ENCODE measurements around the gene FOXK2. TPM values are rescaled to one million over a fixed set of nuclear protein-coding genes. Genes with fewer than 3 reads are reported as not detected.
"Not testable (repeated sequence)": the region's sequence is repeated elsewhere in the genome, so short reads cannot be mapped to it uniquely, and the experiment has no call there.

FOXK2 gene
- total RNA-seq, 1 experiment from 2014 or later = 78.9 TPM

DNA sequence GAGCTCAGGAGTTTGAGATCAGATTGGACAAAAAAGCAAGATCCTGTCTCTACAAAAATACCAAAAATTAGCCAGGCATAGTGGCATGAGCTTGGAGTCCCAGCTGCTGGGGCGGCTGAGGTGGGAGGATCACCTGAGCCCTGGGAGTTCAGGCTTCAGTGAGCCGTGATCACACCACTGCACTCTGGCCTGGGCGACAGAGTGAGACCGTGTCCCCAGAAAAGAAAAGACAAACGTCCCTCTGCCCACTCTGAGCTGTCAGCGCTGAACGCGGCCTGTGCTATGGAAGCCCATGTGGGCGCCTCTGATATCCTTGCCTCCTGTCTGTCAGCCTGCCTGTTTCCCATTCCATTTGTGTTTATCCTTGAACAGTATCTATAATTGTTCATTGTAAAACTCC, 50.7 kb downstream of the FOXK2 start:
- Histone ChIP-seq H3K27ac (no peak overlapping the region), H3K27me3 (ENCODE audit: insufficient read depth, low read depth) (no peaks in the 10 kb centered on the region), H3K36me3 (ENCODE audit: low read depth) (no peaks in the 10 kb centered on the region; the same call in 1 of the 2 replicates), H3K9me3 (ENCODE audit: insufficient read depth, low read depth) (no peaks in the 10 kb centered on the region), H3K4me1 (replicated peaks; ENCODE audit: insufficient read depth) (0 out of 2 replicates have a peak, but pooled peaks cover 5% of the 10 kb centered on the region), H4K20me1 (ENCODE audit: insufficient read depth) (peaks cover 8% of the 10 kb centered on the region), H3K4me2 (no peak overlapping the region), H3F3A (ENCODE audit: insufficient read depth, low read depth) (peaks cover 3% of the 10 kb centered on the region; the same call in 1 of the 2 replicates), H2AFZ (no peak overlapping the region), H3K79me2 (ENCODE audit: low read depth) (peaks cover 23% of the 10 kb centered on the region), H3K4me3 (no peak overlapping the region), H3K9me2 (ENCODE audit: insufficient read depth) (no peaks in the 10 kb centered on the region)
- no peak for DNase-seq
- no TSS peak for BruUV-seq (replicated peaks)
- CTCF ChIA-PET = no interaction called here
- TF ChIP-seq, protein P1, sequence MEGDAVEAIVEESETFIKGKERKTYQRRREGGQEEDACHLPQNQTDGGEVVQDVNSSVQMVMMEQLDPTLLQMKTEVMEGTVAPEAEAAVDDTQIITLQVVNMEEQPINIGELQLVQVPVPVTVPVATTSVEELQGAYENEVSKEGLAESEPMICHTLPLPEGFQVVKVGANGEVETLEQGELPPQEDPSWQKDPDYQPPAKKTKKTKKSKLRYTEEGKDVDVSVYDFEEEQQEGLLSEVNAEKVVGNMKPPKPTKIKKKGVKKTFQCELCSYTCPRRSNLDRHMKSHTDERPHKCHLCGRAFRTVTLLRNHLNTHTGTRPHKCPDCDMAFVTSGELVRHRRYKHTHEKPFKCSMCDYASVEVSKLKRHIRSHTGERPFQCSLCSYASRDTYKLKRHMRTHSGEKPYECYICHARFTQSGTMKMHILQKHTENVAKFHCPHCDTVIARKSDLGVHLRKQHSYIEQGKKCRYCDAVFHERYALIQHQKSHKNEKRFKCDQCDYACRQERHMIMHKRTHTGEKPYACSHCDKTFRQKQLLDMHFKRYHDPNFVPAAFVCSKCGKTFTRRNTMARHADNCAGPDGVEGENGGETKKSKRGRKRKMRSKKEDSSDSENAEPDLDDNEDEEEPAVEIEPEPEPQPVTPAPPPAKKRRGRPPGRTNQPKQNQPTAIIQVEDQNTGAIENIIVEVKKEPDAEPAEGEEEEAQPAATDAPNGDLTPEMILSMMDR (conservative IDR thresholded peaks at IDR 0.05) = no peak
- no peak for TF ChIP-seq EZH2 (IDR thresholded peaks at IDR 0.05; ENCODE audit: low read depth)
- POLR2A ChIA-PET (ENCODE audit: unreplicated experiment) = no interaction called here
- intact Hi-C loops (cut with micrococcal nuclease; ENCODE audit: unreplicated experiment) = no loop called here

GRCh38 chr17:82571855-82572254, 52.3 kb downstream of the FOXK2 start:
- H3K9me3 ChIP-seq (ENCODE audit: insufficient read depth, low read depth) = no peaks in the 10 kb centered on the region
- H3K36me3 ChIP-seq (ENCODE audit: low read depth) = no peaks in the 10 kb centered on the region; the same call in 1 of the 2 replicates
- ChIA-PET CTCF (no interaction called here), POLR2A (ENCODE audit: unreplicated experiment) (no interaction called here)
- H3K4me1 ChIP-seq (replicated peaks; ENCODE audit: insufficient read depth) = 0 out of 2 replicates have a peak, but pooled peaks cover 5% of the 10 kb centered on the region
- no peaks in the 10 kb centered on the region for H3K9me2 ChIP-seq (ENCODE audit: insufficient read depth)
- H2AFZ ChIP-seq = no peak overlapping the region
- no peak for DNase-seq
- no TSS peak for BruUV-seq (replicated peaks)
- H3F3A ChIP-seq (ENCODE audit: insufficient read depth, low read depth) = peaks cover 3% of the 10 kb centered on the region; the same call in 1 of the 2 replicates
- intact Hi-C loops (cut with micrococcal nuclease; ENCODE audit: unreplicated experiment) = no loop called here
- H3K4me3 ChIP-seq = no peak overlapping the region
- H3K79me2 ChIP-seq (ENCODE audit: low read depth) = peaks cover 12% of the 10 kb centered on the region
- no peak overlapping the region for H3K4me2 ChIP-seq
- no peaks in the 10 kb centered on the region for H3K27me3 ChIP-seq (ENCODE audit: insufficient read depth, low read depth)
- H3K27ac ChIP-seq = no peak overlapping the region
- TF ChIP-seq EZH2 (IDR thresholded peaks at IDR 0.05; ENCODE audit: low read depth) = no peak
- TF ChIP-seq, protein P1 (conservative IDR thresholded peaks at IDR 0.05) = no peak
- H4K20me1 ChIP-seq (ENCODE audit: insufficient read depth) = peaks cover 8% of the 10 kb centered on the region

DNA sequence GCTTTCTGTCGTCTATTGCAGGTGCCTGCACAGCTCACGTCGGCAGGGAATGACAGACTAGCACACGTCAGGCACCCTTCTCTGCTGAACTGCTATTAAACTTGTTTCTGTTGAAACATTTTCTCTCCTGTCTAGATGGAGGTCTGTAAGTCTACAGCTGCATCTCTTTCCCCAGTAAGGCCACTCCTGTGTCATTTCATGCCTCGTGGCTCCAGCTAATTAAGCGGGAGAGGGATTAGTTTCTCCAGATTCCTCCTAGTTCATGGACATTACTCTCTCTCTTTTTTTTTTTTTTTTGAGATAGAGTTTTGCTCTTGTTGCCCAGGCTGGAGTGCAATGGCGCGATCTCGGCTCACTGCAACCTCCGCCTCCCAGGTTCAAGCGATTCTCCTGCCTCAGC, 54.5 kb downstream of the FOXK2 start:
- Histone ChIP-seq H3K4me3 (no peak overlapping the region), H3K4me2 (no peak overlapping the region), H3K79me2 (ENCODE audit: low read depth) (peaks cover 8% of the 10 kb centered on the region; the same call in 1 of the 2 replicates), H3K9me2 (ENCODE audit: insufficient read depth) (no peaks in the 10 kb centered on the region), H4K20me1 (ENCODE audit: insufficient read depth) (peaks cover 2% of the 10 kb centered on the region; the same call in 1 of the 2 replicates), H3K9me3 (ENCODE audit: insufficient read depth, low read depth) (no peaks in the 10 kb centered on the region), H3F3A (ENCODE audit: insufficient read depth, low read depth) (peaks cover 3% of the 10 kb centered on the region; the same call in 1 of the 2 replicates), H3K27ac (no peak overlapping the region), H3K4me1 (replicated peaks; ENCODE audit: insufficient read depth) (no peaks in the 10 kb centered on the region), H3K27me3 (ENCODE audit: insufficient read depth, low read depth) (no peaks in the 10 kb centered on the region), H3K36me3 (ENCODE audit: low read depth) (no peaks in the 10 kb centered on the region; the same call in 1 of the 2 replicates), H2AFZ (no peak overlapping the region)
- no peak for DNase-seq
- intact Hi-C loops (cut with micrococcal nuclease; ENCODE audit: unreplicated experiment) = no loop called here
- BruUV-seq (replicated peaks) = no TSS peak
- ChIA-PET POLR2A (ENCODE audit: unreplicated experiment) (no interaction called here), CTCF (no interaction called here)
- no peak for TF ChIP-seq EZH2 (IDR thresholded peaks at IDR 0.05; ENCODE audit: low read depth)
- TF ChIP-seq, protein P1 (conservative IDR thresholded peaks at IDR 0.05) = no peak

DNA sequence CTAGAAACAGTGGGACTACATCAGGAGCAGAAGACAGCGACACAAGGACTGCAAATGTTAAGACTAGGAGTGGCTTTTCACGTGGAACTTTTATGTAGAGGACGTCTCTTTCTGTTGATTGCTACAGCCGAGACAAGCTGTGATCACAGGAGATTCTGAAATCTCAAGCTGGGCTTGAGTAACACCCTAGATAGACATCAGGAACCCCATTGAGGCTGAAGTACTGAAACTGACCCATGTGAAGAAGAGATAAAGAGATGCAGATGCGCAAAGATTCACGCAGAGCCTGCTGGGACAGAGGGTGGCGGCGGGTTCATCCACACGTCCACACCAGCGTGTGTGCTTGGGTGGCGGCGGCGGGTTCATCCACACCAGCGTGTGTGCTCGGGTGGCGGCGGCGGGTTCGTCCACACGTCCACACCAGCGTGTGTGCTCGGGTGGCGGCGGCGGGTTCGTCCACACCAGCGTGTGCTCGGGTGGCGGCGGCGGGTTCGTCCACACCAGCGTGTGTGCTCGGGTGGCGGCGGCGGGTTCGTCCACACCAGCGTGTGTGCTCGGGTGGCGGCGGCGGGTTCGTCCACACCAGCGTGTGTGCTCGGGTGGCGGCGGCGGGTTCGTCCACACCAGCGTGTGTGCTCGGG, 56.2 kb downstream of the FOXK2 start:
- POLR2A ChIA-PET (ENCODE audit: unreplicated experiment); H3K36me3 ChIP-seq (ENCODE audit: low read depth); CTCF ChIA-PET: not testable (repeated sequence)

More for the DNA sequence above, 56.2 kb downstream of the FOXK2 start:
- H3K4me3 ChIP-seq; H3K4me1 ChIP-seq (replicated peaks; ENCODE audit: insufficient read depth); H3K27me3 ChIP-seq (ENCODE audit: insufficient read depth, low read depth); intact Hi-C loops (cut with micrococcal nuclease; ENCODE audit: unreplicated experiment); H3K9me2 ChIP-seq (ENCODE audit: insufficient read depth); H3K9me3 ChIP-seq (ENCODE audit: insufficient read depth, low read depth); H2AFZ ChIP-seq; DNase-seq; H3K4me2 ChIP-seq; H3K79me2 ChIP-seq (ENCODE audit: low read depth); H3K27ac ChIP-seq; BruUV-seq (replicated peaks); H3F3A ChIP-seq (ENCODE audit: insufficient read depth, low read depth); H4K20me1 ChIP-seq (ENCODE audit: insufficient read depth): not testable (repeated sequence)

Measured in PC-9 (cell line).